Right cardiac atrium (tissue), 5 donors: ENCODE results near the gene TRIM27. TPM values are rescaled to one million over a fixed set of nuclear protein-coding genes. Genes with fewer than 3 reads are reported as not detected.
"Not testable (repeated sequence)": the region's sequence is repeated elsewhere in the genome, so short reads cannot be mapped to it uniquely, and the experiment has no call there.

ENCODE experiments used
- ATAC-seq, 2 donors: fragments of 200-7000 bp; cut with Tn5 transposase; one replicate each; pipeline versions ENCODE4 v1.8.0 to v1.9.1; 2020; ENCODE audit warnings: moderate library complexity in 2 of 2, mild to moderate bottlenecking in 1 of 2
- DNase-seq, 3 donors: peaks; one replicate each; pipeline ENCODE4 v3.0.0-alpha.2; 2020
- H3K27ac ChIP-seq: one replicate; pipeline ENCODE4 v1.5.1; 2013; ENCODE audit warnings: mild to moderate bottlenecking, low read length, control low read depth, moderate library complexity
- H3K27me3 ChIP-seq: one replicate; pipeline ENCODE4 v1.6.1; 2013; ENCODE audit not compliant: control insufficient read depth, insufficient read depth
- H3K4me1 ChIP-seq: one replicate; pipeline ENCODE4 v1.6.1; 2013; ENCODE audit warnings: low read length; ENCODE audit not compliant: control insufficient read depth, insufficient read depth
- H3K4me3 ChIP-seq: one replicate; pipeline ENCODE4 v1.5.1; 2013; ENCODE audit warnings: low read length, control low read depth
- H3K9me3 ChIP-seq: one replicate; pipeline ENCODE4 v1.6.1; 2013; ENCODE audit warnings: low read length; ENCODE audit not compliant: control insufficient read depth
- WGBS: extraction: QIAGEN DNeasy Blood & Tissue Kit; methylation state at CpG from one replicate; pipeline ENCODE4 v1.1.7; 2013; 5-methylcytosine and 5-hydroxymethylcytosine counted together
- intact Hi-C, 4 donors: fragments of 100-400 bp; cut with DNase I; formaldehyde crosslinking; loops; one replicate each; pipeline versions ENCODE4 v1.11.0 to v1.14.0; 2022 to 2023
- polyA plus RNA-seq: library from polyadenylated mRNA; stranded (reverse); fragments of 200-250 nt; gene quantifications from one replicate; pipeline ENCODE4 v1.2.3, GENCODE V29; 2013
- total RNA-seq, 4 donors: library from RNA; stranded (reverse); fragmentation: NEBNext Ultra II Directional; extraction: Animal tissue kit (Norgen Biotek cat#: 25700); gene quantifications; one replicate each; pipeline ENCODE4 v1.2.1, GENCODE V29; 2021
- donor health status: healthy with polysubstance abuse.
- donor health status: DM: no; HTN: yes; CAD: no.
- donor health status: DM: no; HTN: no; CAD: no.
- donor health status: DM: no; HTN: yes; CAD: no; lungs with severe emphysema.
- donor health status: DM: yes; HTN: yes; CAD: no.

TRIM27 gene
- total and polyA plus RNA-seq, 5 donors = 16.8 to 23.1 (median 21.2) TPM

GRCh38 chr6:28943223-28943556 is 19.4 kb upstream of the TRIM27 start:
- 47% methylated on average over 6 of the region's 6 CpGs for WGBS
- intact Hi-C loops = loop anchor here in 3 of 4 donors (2.0 to 10.0 kb wide), 4 partner anchors 38 to 106 kb away; no protein-coding TSS in a partner anchor
- H3K4me1 ChIP-seq = no peaks in the 10 kb centered on the region
- H3K27me3 ChIP-seq = no peaks in the 10 kb centered on the region
- H3K27ac ChIP-seq = no peak overlapping the region
- H3K4me3 ChIP-seq = peak overlapping the region; percentile 96
- DNase-seq (no peak), ATAC-seq (no peak)
- no peaks in the 10 kb centered on the region for H3K9me3 ChIP-seq

GRCh38 chr6:28941684-28942448 is 18.1 kb upstream of the TRIM27 start:
- DNase-seq = no peak
- no peak overlapping the region for H3K27ac ChIP-seq
- H3K4me1 ChIP-seq = no peaks in the 10 kb centered on the region
- no peaks in the 10 kb centered on the region for H3K27me3 ChIP-seq
- peak overlapping the region; percentile 94 for H3K4me3 ChIP-seq
- no peaks in the 10 kb centered on the region for H3K9me3 ChIP-seq
- WGBS = 12% methylated on average over 13 of the region's 13 CpGs
- ATAC-seq = no peak
- intact Hi-C loops = loop anchor here in 3 of 4 donors (2.0 to 10.0 kb wide), 4 partner anchors 39 to 105 kb away; no protein-coding TSS in a partner anchor

- Histone ChIP-seq H3K4me3 (peak overlapping the region; percentile 94), H3K9me3 (no peaks in the 10 kb centered on the region), H3K4me1 (no peaks in the 10 kb centered on the region), H3K27me3 (no peaks in the 10 kb centered on the region), H3K27ac (peak overlapping the region; percentile 91)
- intact Hi-C loops = loop anchor here in 2 of 4 donors (5.0 to 10.0 kb wide), 3 partner anchors 41 to 104 kb away; no protein-coding TSS in a partner anchor
- WGBS = under 1% methylated on average over 28 of the region's 28 CpGs
- peak; percentile 91 to 93 for ATAC-seq
- DNase-seq = peak; percentile 68 to 82 (median 68)
Observed at GRCh38 chr6:28940858-28941683, 17.3 kb upstream of the TRIM27 start.

- under 1% methylated on average over 17 of the region's 17 CpGs for WGBS
- Histone ChIP-seq H3K9me3 (no peaks in the 10 kb centered on the region), H3K4me3 (peak overlapping the region; percentile 94), H3K27me3 (no peaks in the 10 kb centered on the region), H3K27ac (peak overlapping the region; percentile 46), H3K4me1 (no peaks in the 10 kb centered on the region)
- ATAC-seq (peak; percentile 47 to 48), DNase-seq (peak in 2 of 3 donors; percentile 34 to 75)
- intact Hi-C loops = loop anchor here in 2 of 4 donors (5.0 to 10.0 kb wide), 3 partner anchors 42 to 103 kb away; no protein-coding TSS in a partner anchor
Observed at GRCh38 chr6:28940294-28940857, 16.6 kb upstream of the TRIM27 start.

GRCh38 chr6:28933069-28933468 is 9.3 kb upstream of the TRIM27 start:
- H3K4me3 ChIP-seq = no peak overlapping the region
- 85% methylated on average over 7 of the region's 7 CpGs for WGBS
- intact Hi-C loops = no loop called here

GRCh38 chr6:28929887-28930620 is 6.3 kb upstream of the TRIM27 start:
- ATAC-seq (no peak), DNase-seq (no peak)
- Histone ChIP-seq H3K27ac (no peak overlapping the region), H3K9me3 (no peaks in the 10 kb centered on the region), H3K4me1 (no peaks in the 10 kb centered on the region), H3K27me3 (no peaks in the 10 kb centered on the region), H3K4me3 (no peak overlapping the region)
- 83% methylated on average over 3 of the region's 3 CpGs for WGBS
- intact Hi-C loops = loop anchor here in 1 of 4 donors (10.0 kb wide), 2 partner anchors 695 to 1455 kb away; partner anchors contain the start of gene ZNF184

More at GRCh38 chr6:28933069-28933468, 9.3 kb upstream of the TRIM27 start:
- DNase-seq (no peak), ATAC-seq (no peak)
- H3K27ac ChIP-seq = no peak overlapping the region
- no peaks in the 10 kb centered on the region for H3K4me1 ChIP-seq
- H3K27me3 ChIP-seq = no peaks in the 10 kb centered on the region
- no peaks in the 10 kb centered on the region for H3K9me3 ChIP-seq

- intact Hi-C loops = loop anchor here in 1 of 4 donors (10.0 kb wide), 2 partner anchors 695 to 1455 kb away; partner anchors contain the start of gene ZNF184
- WGBS = 86% methylated on average over 11 of the region's 11 CpGs
Observed at GRCh38 chr6:28929339-28929738, 5.6 kb upstream of the TRIM27 start.

GRCh38 chr6:28927846-28928245 is 4.1 kb upstream of the TRIM27 start:
- DNase-seq (no peak), ATAC-seq (no peak)
- intact Hi-C loops = loop anchor here in 1 of 4 donors (10.0 kb wide), 2 partner anchors 697 to 1453 kb away; partner anchors contain the start of gene ZNF184
- no peaks in the 10 kb centered on the region for H3K9me3 ChIP-seq
- no peaks in the 10 kb centered on the region for H3K27me3 ChIP-seq
- WGBS = 55% methylated on average over 5 of the region's 5 CpGs
- no peaks in the 10 kb centered on the region for H3K4me1 ChIP-seq
- H3K4me3 ChIP-seq = no peak overlapping the region
- no peak overlapping the region for H3K27ac ChIP-seq

More at GRCh38 chr6:28929339-28929738, 5.6 kb upstream of the TRIM27 start:
- not testable (repeated sequence) for DNase-seq, H3K27me3 ChIP-seq, H3K4me1 ChIP-seq, H3K4me3 ChIP-seq, ATAC-seq, H3K9me3 ChIP-seq, H3K27ac ChIP-seq

GRCh38 chr6:28922821-28923317 is 916 bp downstream of the TRIM27 start:
- Histone ChIP-seq H3K4me1 (peaks cover 2% of the 10 kb centered on the region), H3K27me3 (no peaks in the 10 kb centered on the region), H3K4me3 (peak overlapping the region; percentile 50), H3K27ac (peak overlapping the region; percentile 93), H3K9me3 (no peaks in the 10 kb centered on the region)
- ATAC-seq (peak; percentile 64 to 77), DNase-seq (peak in 2 of 3 donors; percentile 62 to 81)
- under 1% methylated on average over 33 of the region's 33 CpGs for whole genome bisulfite sequencing
- intact Hi-C loops = loop anchor here in 2 of 4 donors (5.0 to 10.0 kb wide), 3 partner anchors 64 to 1448 kb away; partner anchors contain the start of gene ZNF184 (in 1 of the 2)
